ENCODE data around the gene ERGIC3. TPM values are rescaled to one million over a fixed set of nuclear protein-coding genes. Genes with fewer than 3 reads are reported as not detected.
"Not testable (repeated sequence)": the region's sequence is repeated elsewhere in the genome, so short reads cannot be mapped to it uniquely, and the experiment has no call there.

The ERGIC3 gene
- polyA plus RNA-seq, 1 donor (not counting 4 experiments of a cell fraction or from before 2014, with no cell fraction given), result 201 TPM

DNA sequence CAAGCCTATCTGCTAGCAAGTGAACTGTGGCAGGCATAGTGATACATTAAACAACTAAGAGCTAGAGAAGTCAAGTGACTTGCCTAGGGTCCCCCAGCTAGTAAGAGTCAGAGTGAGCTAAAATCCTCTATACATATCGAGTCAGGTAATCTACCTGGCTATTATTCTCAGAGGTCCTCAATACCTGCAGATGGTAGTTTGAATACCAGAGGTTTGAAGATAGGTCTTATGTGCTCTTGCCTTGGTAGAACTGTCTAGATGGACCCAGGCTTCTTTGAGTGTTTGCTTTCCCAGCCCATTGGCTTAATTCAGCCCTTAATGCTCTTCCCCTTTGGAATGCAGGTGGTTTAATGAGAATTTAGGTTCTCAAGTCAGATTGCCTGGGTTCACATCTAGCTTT is 1.1 kb downstream of the ERGIC3 start:
- Histone ChIP-seq H3K27ac (ENCODE audit: control insufficient read depth, insufficient read depth, low read length) (no peak overlapping the region), H3K4me2 (ENCODE audit: control insufficient read depth, extremely low read depth, insufficient read depth, low read depth, low read length) (peak overlapping the region; percentile 82), H3K79me2 (ENCODE audit: control insufficient read depth, insufficient read depth, low read length) (peaks cover 5% of the 10 kb centered on the region), H3K9ac (ENCODE audit: control insufficient read depth, extremely low read depth, insufficient read depth, low read length) (peak overlapping the region; percentile 91), H3K9me1 (ENCODE audit: control insufficient read depth, extremely low read depth, insufficient read depth, low read length) (peaks cover 2% of the 10 kb centered on the region), H2AFZ (ENCODE audit: control insufficient read depth, low read length) (no peak overlapping the region), H3K4me1 (ENCODE audit: control insufficient read depth, extremely low read depth, insufficient read depth, low read length) (peaks cover 13% of the 10 kb centered on the region), H3K4me3 (ENCODE audit: control insufficient read depth in 2 of 3, extremely low read depth in 1 of 3, insufficient read depth in 2 of 3, low read depth in 1 of 3, low read length in 3 of 3) (no peak overlapping the region), H3K9me3 (ENCODE audit: control insufficient read depth, low read depth, low read length) (no peaks in the 10 kb centered on the region), H3K27me3 (ENCODE audit: control insufficient read depth, extremely low read depth, insufficient read depth, low read length) (no peaks in the 10 kb centered on the region), H3K36me3 (ENCODE audit: control insufficient read depth in 2 of 2, extremely low read depth in 1 of 2, insufficient read depth in 2 of 2, low read length in 2 of 2) (peaks cover 11 to 12% of the 10 kb centered on the region in 2 experiments), H4K20me1 (ENCODE audit: control insufficient read depth, extremely low read depth, insufficient read depth, low read length) (no peaks in the 10 kb centered on the region)
- no peak for DNase-seq (ENCODE audit: low read depth, low spot score)
- TF ChIP-seq, protein P1, sequence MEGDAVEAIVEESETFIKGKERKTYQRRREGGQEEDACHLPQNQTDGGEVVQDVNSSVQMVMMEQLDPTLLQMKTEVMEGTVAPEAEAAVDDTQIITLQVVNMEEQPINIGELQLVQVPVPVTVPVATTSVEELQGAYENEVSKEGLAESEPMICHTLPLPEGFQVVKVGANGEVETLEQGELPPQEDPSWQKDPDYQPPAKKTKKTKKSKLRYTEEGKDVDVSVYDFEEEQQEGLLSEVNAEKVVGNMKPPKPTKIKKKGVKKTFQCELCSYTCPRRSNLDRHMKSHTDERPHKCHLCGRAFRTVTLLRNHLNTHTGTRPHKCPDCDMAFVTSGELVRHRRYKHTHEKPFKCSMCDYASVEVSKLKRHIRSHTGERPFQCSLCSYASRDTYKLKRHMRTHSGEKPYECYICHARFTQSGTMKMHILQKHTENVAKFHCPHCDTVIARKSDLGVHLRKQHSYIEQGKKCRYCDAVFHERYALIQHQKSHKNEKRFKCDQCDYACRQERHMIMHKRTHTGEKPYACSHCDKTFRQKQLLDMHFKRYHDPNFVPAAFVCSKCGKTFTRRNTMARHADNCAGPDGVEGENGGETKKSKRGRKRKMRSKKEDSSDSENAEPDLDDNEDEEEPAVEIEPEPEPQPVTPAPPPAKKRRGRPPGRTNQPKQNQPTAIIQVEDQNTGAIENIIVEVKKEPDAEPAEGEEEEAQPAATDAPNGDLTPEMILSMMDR (optimal IDR thresholded peaks at IDR 0.05 in 1 of 3, IDR thresholded peaks at IDR 0.05 in 1 of 3, conservative IDR thresholded peaks at IDR 0.05 in 1 of 3; ENCODE audit: extremely low read depth in 1 of 3, insufficient read depth in 2 of 3, low read length in 3 of 3), result no peak
- TF ChIP-seq EZH2 (IDR thresholded peaks at IDR 0.05; ENCODE audit: low read length), result no peak
- FAIRE-seq, result no peak
- dilution Hi-C loops (cut with MboI; ENCODE audit: extremely low pct_ligation_motif_present, low sequenced_read_pairs), result no loop called here

DNA sequence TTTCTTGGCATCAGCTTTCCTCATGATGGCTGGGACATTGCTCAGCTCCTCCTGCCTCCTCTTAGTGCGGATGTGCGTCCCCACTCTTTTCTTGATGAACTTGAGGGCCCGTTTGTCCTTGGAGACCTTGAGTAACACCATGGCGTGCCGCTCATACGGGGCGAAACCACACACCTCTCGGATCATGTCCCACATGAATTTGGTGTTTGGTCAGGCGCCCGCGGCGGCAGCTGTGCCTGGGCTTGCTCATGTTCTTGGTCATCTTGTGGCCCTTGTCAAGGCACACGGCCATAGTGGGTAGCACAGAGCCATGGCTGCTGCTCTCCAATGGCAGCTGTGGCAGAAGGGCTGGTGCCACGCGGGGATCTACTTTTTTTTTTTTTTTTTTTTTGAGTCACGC is 2.6 kb downstream of the ERGIC3 start:
- Histone ChIP-seq H3K79me2 (ENCODE audit: control insufficient read depth, insufficient read depth, low read length) (peaks cover 5% of the 10 kb centered on the region), H2AFZ (ENCODE audit: control insufficient read depth, low read length) (no peak overlapping the region), H3K4me1 (ENCODE audit: control insufficient read depth, extremely low read depth, insufficient read depth, low read length) (peaks cover 13% of the 10 kb centered on the region), H4K20me1 (ENCODE audit: control insufficient read depth, extremely low read depth, insufficient read depth, low read length) (no peaks in the 10 kb centered on the region), H3K4me2 (ENCODE audit: control insufficient read depth, extremely low read depth, insufficient read depth, low read depth, low read length) (no peak overlapping the region), H3K36me3 (ENCODE audit: control insufficient read depth in 2 of 2, extremely low read depth in 1 of 2, insufficient read depth in 2 of 2, low read length in 2 of 2) (peaks cover 19% of the 10 kb centered on the region in 2 experiments), H3K4me3 (ENCODE audit: control insufficient read depth in 2 of 3, extremely low read depth in 1 of 3, insufficient read depth in 2 of 3, low read depth in 1 of 3, low read length in 3 of 3) (no peak overlapping the region), H3K9ac (ENCODE audit: control insufficient read depth, extremely low read depth, insufficient read depth, low read length) (no peak overlapping the region), H3K9me1 (ENCODE audit: control insufficient read depth, extremely low read depth, insufficient read depth, low read length) (peaks cover 2% of the 10 kb centered on the region), H3K27ac (ENCODE audit: control insufficient read depth, insufficient read depth, low read length) (no peak overlapping the region), H3K9me3 (ENCODE audit: control insufficient read depth, low read depth, low read length) (no peaks in the 10 kb centered on the region), H3K27me3 (ENCODE audit: control insufficient read depth, extremely low read depth, insufficient read depth, low read length) (no peaks in the 10 kb centered on the region)
- no peak for FAIRE-seq
- TF ChIP-seq, protein P1 (optimal IDR thresholded peaks at IDR 0.05 in 1 of 3, IDR thresholded peaks at IDR 0.05 in 1 of 3, conservative IDR thresholded peaks at IDR 0.05 in 1 of 3; ENCODE audit: extremely low read depth in 1 of 3, insufficient read depth in 2 of 3, low read length in 3 of 3), result no peak
- TF ChIP-seq EZH2 (IDR thresholded peaks at IDR 0.05; ENCODE audit: low read length), result no peak
- DNase-seq (ENCODE audit: low read depth, low spot score), result no peak
- dilution Hi-C loops (cut with MboI; ENCODE audit: extremely low pct_ligation_motif_present, low sequenced_read_pairs), result no loop called here

DNA sequence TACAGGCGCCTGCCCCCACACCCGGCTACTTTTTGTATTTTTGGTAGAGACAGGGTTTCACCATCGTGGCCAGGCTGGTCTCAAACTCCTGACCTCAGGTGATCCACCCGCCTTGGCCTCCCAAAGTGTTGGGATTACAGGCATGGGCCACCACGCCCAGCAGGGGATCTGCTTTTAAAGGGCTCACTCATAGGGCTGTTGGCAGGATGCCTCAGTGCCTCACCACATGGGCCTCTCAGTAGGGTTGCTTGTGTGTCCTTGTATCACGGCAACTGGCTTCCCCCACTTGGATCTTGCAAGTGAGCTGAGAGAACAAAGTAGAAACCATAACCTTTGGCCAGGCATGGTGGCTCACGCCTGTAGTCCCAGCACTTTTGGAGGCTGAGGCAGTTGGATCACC is 3.1 kb downstream of the ERGIC3 start:
- H3K9ac ChIP-seq (ENCODE audit: control insufficient read depth, extremely low read depth, insufficient read depth, low read length); FAIRE-seq; DNase-seq (ENCODE audit: low read depth, low spot score); H3K4me3 ChIP-seq (ENCODE audit: control insufficient read depth in 2 of 3, extremely low read depth in 1 of 3, insufficient read depth in 2 of 3, low read depth in 1 of 3, low read length in 3 of 3); H3K9me1 ChIP-seq (ENCODE audit: control insufficient read depth, extremely low read depth, insufficient read depth, low read length); H2AFZ ChIP-seq (ENCODE audit: control insufficient read depth, low read length); H3K27me3 ChIP-seq (ENCODE audit: control insufficient read depth, extremely low read depth, insufficient read depth, low read length); H3K4me2 ChIP-seq (ENCODE audit: control insufficient read depth, extremely low read depth, insufficient read depth, low read depth, low read length); H3K9me3 ChIP-seq (ENCODE audit: control insufficient read depth, low read depth, low read length); dilution Hi-C loops (cut with MboI; ENCODE audit: extremely low pct_ligation_motif_present, low sequenced_read_pairs); H3K79me2 ChIP-seq (ENCODE audit: control insufficient read depth, insufficient read depth, low read length); H4K20me1 ChIP-seq (ENCODE audit: control insufficient read depth, extremely low read depth, insufficient read depth, low read length); H3K27ac ChIP-seq (ENCODE audit: control insufficient read depth, insufficient read depth, low read length): not testable (repeated sequence)
- Histone ChIP-seq H3K36me3 (ENCODE audit: control insufficient read depth in 2 of 2, extremely low read depth in 1 of 2, insufficient read depth in 2 of 2, low read length in 2 of 2) (peaks cover 19% of the 10 kb centered on the region in 2 experiments), H3K4me1 (ENCODE audit: control insufficient read depth, extremely low read depth, insufficient read depth, low read length) (peaks cover 13% of the 10 kb centered on the region)

Measured in keratinocyte (primary cell).